Endodermal cell (in vitro differentiated cells): ENCODE data around the gene SORCS2. TPM values are rescaled to one million over a fixed set of nuclear protein-coding genes. Genes with fewer than 3 reads are reported as not detected.

Experiments used
- DNase-seq: peaks from one replicate; pipeline ENCODE4 v3.0.0-alpha.2; 2017
- H3K27ac ChIP-seq: 2 replicates; pipeline ENCODE4 v1.5.1; 2013; ENCODE audit warnings: mild to moderate bottlenecking, low read depth, low read length, moderate library complexity
- H3K27me3 ChIP-seq: 2 replicates; pipeline ENCODE4 v1.6.1; 2013; ENCODE audit warnings: mild to moderate bottlenecking, low read length, moderate library complexity; ENCODE audit not compliant: insufficient read depth, control insufficient read depth, poor library complexity, severe bottlenecking
- H3K36me3 ChIP-seq: 2 replicates; pipeline ENCODE4 v1.7.0; 2013; ENCODE audit warnings: mild to moderate bottlenecking, low read length, moderate library complexity; ENCODE audit not compliant: control insufficient read depth, insufficient read depth
- H3K4me1 ChIP-seq: one replicate; pipeline ENCODE4 v1.7.0; 2013; ENCODE audit warnings: low read length; ENCODE audit not compliant: control insufficient read depth, insufficient read depth
- H3K4me3 ChIP-seq: 2 replicates; pipeline ENCODE4 v1.5.1; 2013; ENCODE audit warnings: mild to moderate bottlenecking, low read length, moderate library complexity
- H3K9ac ChIP-seq: 2 replicates; pipeline ENCODE4 v1.6.1; 2013; ENCODE audit warnings: mild to moderate bottlenecking, low read length, moderate library complexity; ENCODE audit not compliant: poor library complexity, severe bottlenecking; ENCODE audit errors: extremely low read depth
- H3K9me3 ChIP-seq: 2 replicates; pipeline ENCODE4 v1.6.1; 2013; ENCODE audit warnings: mild to moderate bottlenecking, low read length, moderate library complexity; ENCODE audit not compliant: control insufficient read depth
- H3K27ac Mint-ChIP-seq: 2 replicates; pipeline ENCODE4 v1.8.0; 2020; ENCODE audit warnings: mixed read lengths
- H3K27me3 Mint-ChIP-seq: 2 replicates; pipeline ENCODE4 v1.8.0; 2021; ENCODE audit warnings: mild to moderate bottlenecking, mixed read lengths; ENCODE audit not compliant: insufficient read depth
- H3K36me3 Mint-ChIP-seq: 2 replicates; pipeline ENCODE4 v1.8.0; 2020; ENCODE audit warnings: low read depth, mixed read lengths
- H3K4me1 Mint-ChIP-seq: 2 replicates; pipeline ENCODE4 v1.8.0; 2020; ENCODE audit warnings: mixed read lengths
- H3K4me3 Mint-ChIP-seq: 2 replicates; pipeline ENCODE4 v1.8.0; 2020; ENCODE audit warnings: mild to moderate bottlenecking, moderate library complexity, mixed read lengths
- H3K9me3 Mint-ChIP-seq: 2 replicates; pipeline ENCODE4 v1.8.0; 2020; ENCODE audit warnings: mild to moderate bottlenecking, mixed read lengths
- WGBS, 2 experiments: methylation state at CpG; one replicate each; pipeline versions ENCODE4 v1.1.5 to v1.1.7; 2013; ENCODE audit warnings: missing lambda C conversion rate in 2 of 2, mixed read lengths in 1 of 2; ENCODE audit not compliant: insufficient coverage in 1 of 2, insufficient read length in 1 of 2; 5-methylcytosine and 5-hydroxymethylcytosine counted together
- total RNA-seq, 2 donors: library from RNA; stranded (reverse); fragmentation: NEBNext Ultra II Directional in 1 of 2; extraction: Animal tissue kit (Norgen Biotek cat#: 25700) in 1 of 2; gene quantifications; 2 replicates in 1 of 2; 3 replicates in 1 of 2; pipeline ENCODE4 v1.2.1, GENCODE V29; 2021
- TF ChIP-seq, protein P1 (sequence below): fragments of 200-600 bp; sonication (generic); conservative IDR thresholded peaks from 2 replicates; pipeline ENCODE4 v1.5.0; 2021; ENCODE audit warnings: antibody characterized with exemption, mild to moderate bottlenecking

Gene SORCS2
- total RNA-seq, 2 donors from 2014 or later, result 1.4 to 1.9 TPM

DNA sequence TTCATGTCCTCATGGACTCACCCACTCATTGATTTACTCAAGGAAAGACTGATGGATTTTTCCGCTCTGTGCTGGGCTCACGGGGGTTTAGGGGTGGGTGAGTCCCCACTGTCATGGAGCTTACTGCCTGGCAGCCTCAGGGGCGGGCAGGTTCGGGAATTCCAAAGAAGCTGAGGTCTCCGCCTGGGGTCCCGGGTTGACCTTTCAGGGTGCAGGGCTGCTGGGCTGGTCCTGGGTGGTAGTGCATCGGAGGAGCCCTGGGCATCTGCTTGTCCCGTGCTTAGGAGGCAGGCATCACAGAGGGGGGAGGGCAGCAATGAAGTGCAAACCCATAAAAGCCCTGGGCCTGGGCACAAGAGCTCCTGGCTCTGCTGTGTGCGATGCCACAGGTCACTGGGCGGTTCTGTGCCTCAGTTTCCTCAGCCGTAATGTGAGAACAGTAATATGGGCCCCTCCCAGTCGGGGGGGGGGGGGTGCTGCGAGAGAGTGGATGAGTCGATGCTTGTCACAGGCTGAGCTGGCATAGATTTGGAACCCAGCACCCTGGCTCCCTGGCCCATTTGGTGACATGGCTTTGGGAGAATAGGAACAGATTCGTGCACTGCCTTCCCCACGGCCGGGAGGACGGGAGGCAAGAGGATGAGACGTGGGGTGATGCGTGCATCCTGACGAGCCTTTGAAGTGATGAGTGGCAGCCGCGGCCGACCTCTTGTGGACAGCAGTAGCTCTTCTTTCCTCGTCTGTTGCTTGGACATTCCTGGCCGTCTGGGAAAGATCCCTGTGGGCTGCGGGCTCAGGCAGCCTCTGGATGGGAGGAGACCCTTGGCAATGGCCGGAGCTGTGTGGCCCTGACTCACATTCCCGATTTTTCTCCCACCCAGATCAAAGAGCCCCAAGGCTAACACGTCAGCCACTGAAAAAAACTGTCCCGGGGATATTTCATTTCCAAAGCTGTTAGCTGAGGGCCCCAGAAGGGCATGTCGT, 200.4 kb downstream of the SORCS2 start:
- no peaks in the 10 kb centered on the region for H3K4me1 ChIP-seq
- no peak overlapping the region for H3K27ac Mint-ChIP-seq
- no peak overlapping the region for H3K4me3 ChIP-seq
- no peaks in the 10 kb centered on the region for H3K36me3 Mint-ChIP-seq
- no peak overlapping the region for H3K9ac ChIP-seq
- peaks cover 5% of the 10 kb centered on the region for H3K4me1 Mint-ChIP-seq
- 79 to 84% methylated on average over 18 to 32 of the region's 32 CpGs for WGBS, 2 experiments
- H3K4me3 Mint-ChIP-seq, result no peak overlapping the region
- DNase-seq, result peak; percentile 54
- H3K9me3 Mint-ChIP-seq, result no peaks in the 10 kb centered on the region
- H3K36me3 ChIP-seq, result no peaks in the 10 kb centered on the region
- TF ChIP-seq, protein P1, sequence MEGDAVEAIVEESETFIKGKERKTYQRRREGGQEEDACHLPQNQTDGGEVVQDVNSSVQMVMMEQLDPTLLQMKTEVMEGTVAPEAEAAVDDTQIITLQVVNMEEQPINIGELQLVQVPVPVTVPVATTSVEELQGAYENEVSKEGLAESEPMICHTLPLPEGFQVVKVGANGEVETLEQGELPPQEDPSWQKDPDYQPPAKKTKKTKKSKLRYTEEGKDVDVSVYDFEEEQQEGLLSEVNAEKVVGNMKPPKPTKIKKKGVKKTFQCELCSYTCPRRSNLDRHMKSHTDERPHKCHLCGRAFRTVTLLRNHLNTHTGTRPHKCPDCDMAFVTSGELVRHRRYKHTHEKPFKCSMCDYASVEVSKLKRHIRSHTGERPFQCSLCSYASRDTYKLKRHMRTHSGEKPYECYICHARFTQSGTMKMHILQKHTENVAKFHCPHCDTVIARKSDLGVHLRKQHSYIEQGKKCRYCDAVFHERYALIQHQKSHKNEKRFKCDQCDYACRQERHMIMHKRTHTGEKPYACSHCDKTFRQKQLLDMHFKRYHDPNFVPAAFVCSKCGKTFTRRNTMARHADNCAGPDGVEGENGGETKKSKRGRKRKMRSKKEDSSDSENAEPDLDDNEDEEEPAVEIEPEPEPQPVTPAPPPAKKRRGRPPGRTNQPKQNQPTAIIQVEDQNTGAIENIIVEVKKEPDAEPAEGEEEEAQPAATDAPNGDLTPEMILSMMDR, result no peak
- H3K9me3 ChIP-seq, result no peaks in the 10 kb centered on the region
- H3K27me3 Mint-ChIP-seq, result peaks cover 16% of the 10 kb centered on the region
- peak overlapping the region; percentile 58 for H3K27ac ChIP-seq
- H3K27me3 ChIP-seq, result no peaks in the 10 kb centered on the region

DNA sequence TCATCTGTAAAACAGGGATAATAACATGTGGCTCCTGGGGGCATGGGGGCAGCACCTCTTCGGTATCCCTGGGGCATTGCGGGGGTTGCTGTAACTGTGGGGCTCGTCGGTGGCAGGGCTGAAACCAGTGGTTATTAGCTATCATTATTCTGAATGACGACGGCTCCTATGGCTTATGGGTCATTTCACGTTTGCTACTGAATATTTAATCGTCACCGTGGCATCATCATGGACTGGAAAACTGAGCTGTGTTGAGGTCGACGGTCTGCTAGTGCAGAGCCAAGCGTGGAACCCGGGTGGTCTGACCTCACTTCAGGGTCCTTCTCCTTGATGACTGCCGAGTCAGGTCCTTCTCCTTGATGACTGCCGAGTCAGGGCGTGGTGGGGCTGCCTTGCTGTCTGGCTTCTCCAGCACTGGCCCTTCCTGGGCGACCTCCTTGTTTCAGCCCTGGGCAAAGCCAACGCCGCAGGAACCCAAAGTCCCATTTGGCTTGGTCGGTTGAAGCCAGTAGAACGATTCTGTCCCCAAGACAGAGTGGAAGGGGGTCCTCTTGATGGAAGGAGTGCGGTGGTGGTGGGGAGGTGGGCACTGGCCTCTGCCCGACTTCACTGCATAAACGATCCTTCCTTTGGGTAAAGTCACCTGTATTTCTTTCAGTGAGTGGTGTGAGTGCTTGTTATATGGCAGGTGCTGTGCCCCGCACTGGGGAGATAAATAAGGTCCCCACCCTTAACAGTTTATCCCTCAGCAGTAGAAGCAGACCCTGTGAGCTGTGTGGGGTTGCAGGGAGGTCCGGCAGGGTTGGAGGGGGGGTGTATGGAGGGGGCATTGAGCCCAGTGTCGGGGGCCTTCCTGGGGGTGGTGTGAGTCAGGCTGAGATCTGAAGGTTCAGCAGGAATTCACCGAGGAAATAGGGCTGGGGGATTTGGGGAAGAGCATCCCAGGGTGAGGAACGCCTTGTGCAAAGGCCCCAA, 201.6 kb downstream of the SORCS2 start:
- 79 to 85% methylated on average over 13 to 29 of the region's 29 CpGs for WGBS, 2 experiments
- H3K36me3 Mint-ChIP-seq, result no peaks in the 10 kb centered on the region
- TF ChIP-seq, protein P1, result no peak
- Histone ChIP-seq H3K27ac (peak overlapping the region; percentile 58), H3K9me3 (no peaks in the 10 kb centered on the region), H3K4me3 (no peak overlapping the region), H3K4me1 (no peaks in the 10 kb centered on the region), H3K9ac (no peak overlapping the region), H3K36me3 (no peaks in the 10 kb centered on the region), H3K27me3 (no peaks in the 10 kb centered on the region)
- H3K27me3 Mint-ChIP-seq, result peaks cover 23% of the 10 kb centered on the region
- H3K27ac Mint-ChIP-seq, result no peak overlapping the region
- H3K9me3 Mint-ChIP-seq, result no peaks in the 10 kb centered on the region
- DNase-seq, result peak; percentile 28
- peaks cover 5% of the 10 kb centered on the region for H3K4me1 Mint-ChIP-seq
- H3K4me3 Mint-ChIP-seq, result no peak overlapping the region

DNA sequence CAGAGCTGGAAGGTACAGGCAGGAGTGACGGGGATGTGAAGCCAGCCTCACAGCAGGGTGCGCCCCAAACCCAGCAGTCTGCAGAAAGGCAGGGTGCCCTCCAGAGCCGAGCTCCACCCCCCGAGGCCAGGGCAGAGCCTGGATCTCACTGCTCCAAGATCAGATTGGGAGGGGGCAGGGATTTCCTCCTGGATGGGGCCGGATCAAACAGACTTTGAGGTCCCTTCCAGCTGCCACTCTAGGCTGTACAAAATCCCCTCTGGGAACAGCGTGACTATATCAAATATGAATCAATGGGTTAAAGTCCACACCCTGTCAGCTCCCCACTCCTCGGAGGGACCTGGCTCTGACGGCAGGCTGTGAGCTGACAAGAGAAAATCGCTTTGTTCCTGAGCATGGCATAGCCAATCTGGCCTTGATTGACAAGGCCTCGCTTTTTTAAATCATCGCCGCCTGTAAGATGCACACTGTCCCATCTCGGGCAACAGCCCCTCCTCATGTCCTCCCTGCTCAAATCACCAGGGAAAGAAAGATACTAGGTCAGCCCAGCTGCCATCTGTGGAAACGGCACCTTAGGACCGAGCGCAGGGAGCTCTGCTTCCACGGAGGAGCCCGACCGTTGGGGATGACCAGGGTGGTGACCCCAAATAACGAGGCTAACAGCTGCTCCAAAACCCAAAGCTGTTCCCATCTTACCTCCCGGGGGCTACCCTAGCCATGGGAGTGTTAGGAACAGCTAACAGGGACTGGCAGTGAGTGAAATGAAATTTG, 202.5 kb downstream of the SORCS2 start:
- Mint-ChIP-seq H3K27ac (no peak overlapping the region), H3K27me3 (peaks cover 26% of the 10 kb centered on the region), H3K4me3 (no peak overlapping the region), H3K9me3 (no peaks in the 10 kb centered on the region), H3K4me1 (peaks cover 5% of the 10 kb centered on the region), H3K36me3 (no peaks in the 10 kb centered on the region)
- no peak overlapping the region for H3K27ac ChIP-seq
- H3K36me3 ChIP-seq, result no peaks in the 10 kb centered on the region
- no peak overlapping the region for H3K9ac ChIP-seq
- H3K27me3 ChIP-seq, result no peaks in the 10 kb centered on the region
- H3K4me1 ChIP-seq, result no peaks in the 10 kb centered on the region
- 87 to 95% methylated on average over 11 to 21 of the region's 21 CpGs for WGBS, 2 experiments
- TF ChIP-seq, protein P1, result no peak
- DNase-seq, result peak; percentile 26
- no peak overlapping the region for H3K4me3 ChIP-seq
- H3K9me3 ChIP-seq, result no peaks in the 10 kb centered on the region
